GDM1 (cell line): ENCODE data around the gene CPNE9.
"Not testable (repeated sequence)": the region's sequence is repeated elsewhere in the genome, so short reads cannot be mapped to it uniquely, and the experiment has no call there.

Experiments
- DNase-seq: peaks from one replicate; lab custom pipeline; 2025; lab: John Stamatoyannopoulos, UW

Gene CPNE9

GRCh38 chr3:9748031-9748430 is 44.4 kb downstream of the CPNE9 start:
- DNase-seq = no peak

DNA sequence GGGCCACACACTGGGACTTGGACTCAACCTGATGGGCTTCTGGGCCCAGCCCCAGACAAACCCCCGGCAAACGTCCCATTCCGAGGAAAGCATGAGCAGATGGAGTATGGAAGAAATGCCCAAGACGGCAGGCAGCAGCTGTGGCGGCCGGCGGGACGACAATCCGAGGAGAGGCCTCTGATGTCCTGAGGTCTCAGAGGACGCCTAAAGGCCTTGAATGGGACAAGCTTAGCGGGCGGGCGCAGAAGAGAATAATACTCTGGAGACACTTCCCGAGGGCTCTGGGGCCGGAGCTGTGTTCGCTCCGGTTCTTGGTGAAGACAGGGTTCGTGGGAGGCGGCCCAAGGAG is 45.6 kb downstream of the CPNE9 start:
- no peak for DNase-seq

GRCh38 chr3:9749645-9750555 is 46.3 kb downstream of the CPNE9 start, which contains the start of gene OGG1:
TSS of gene OGG1 (plus strand) at chr3:9749952. CDS start at chr3:9750287, 335 bp downstream.
- DNase-seq = peak; percentile 96

DNA sequence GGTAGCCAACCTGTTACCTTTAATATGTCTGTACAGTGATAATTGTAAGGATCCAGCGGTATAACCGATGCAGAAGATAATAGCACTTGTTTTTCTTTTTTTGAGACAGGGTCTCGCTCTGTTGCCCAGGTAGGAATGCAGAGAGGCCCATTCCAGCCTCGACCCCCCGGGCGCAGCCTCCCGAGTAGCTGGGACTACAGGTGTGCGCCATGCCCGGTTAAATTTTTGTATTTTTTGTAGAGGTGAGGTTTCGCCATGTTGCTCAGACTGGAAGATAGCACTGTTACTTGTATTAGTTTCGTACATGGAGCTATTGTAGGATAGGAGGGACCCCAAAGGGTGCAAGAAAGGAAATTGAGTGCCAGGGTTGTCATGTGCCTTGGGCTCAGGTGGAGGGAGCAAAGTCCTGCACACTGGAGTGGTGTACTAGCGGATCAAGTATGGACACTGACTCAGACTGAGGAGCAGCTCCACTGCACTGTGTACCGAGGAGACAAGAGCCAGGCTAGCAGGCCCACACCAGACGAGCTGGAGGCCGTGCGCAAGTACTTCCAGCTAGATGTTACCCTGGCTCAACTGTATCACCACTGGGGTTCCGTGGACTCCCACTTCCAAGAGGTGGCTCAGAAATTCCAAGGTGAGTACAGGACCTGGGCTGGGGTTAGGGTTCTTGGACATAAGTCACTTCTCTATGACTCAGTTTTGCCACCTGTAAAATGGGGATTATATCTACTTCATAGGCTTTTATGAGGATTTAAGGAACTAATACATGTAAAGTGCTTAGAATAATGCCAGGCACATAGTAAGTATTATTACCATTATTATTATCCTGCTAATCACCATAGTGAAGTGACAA is 47.2 kb downstream of the CPNE9 start:
- no peak for DNase-seq

GRCh38 chr3:9754678-9755077 is 51.0 kb downstream of the CPNE9 start:
- DNase-seq = no peak

- DNase-seq = no peak
Measured at GRCh38 chr3:9757427-9757826, 53.8 kb downstream of the CPNE9 start.

GRCh38 chr3:9760779-9761505 is 57.3 kb downstream of the CPNE9 start:
- no peak for DNase-seq

- DNase-seq = no peak
Measured at GRCh38 chr3:9761919-9762318, 58.3 kb downstream of the CPNE9 start.

GRCh38 chr3:9762871-9763270 is 59.2 kb downstream of the CPNE9 start:
- no peak for DNase-seq

DNA sequence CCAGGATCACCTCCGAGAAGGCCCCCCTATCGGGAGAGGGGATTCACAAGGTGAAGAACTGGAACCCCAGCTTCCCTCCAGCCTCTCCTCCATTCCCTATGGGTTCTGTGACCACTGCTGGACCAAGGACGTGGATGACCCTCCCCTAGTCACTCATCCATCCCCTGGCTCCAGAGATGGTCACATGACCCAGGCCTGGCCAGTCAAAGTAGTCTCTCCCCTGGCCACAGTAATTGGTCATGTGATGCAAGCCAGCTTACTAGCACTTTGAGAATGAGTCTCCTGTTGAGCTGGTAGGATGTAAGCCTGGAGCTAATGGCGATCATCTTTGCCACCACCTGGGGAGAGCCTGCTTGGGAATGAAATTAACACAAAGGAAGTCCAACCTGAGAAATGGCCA is 62.2 kb downstream of the CPNE9 start:
- no peak for DNase-seq

DNA sequence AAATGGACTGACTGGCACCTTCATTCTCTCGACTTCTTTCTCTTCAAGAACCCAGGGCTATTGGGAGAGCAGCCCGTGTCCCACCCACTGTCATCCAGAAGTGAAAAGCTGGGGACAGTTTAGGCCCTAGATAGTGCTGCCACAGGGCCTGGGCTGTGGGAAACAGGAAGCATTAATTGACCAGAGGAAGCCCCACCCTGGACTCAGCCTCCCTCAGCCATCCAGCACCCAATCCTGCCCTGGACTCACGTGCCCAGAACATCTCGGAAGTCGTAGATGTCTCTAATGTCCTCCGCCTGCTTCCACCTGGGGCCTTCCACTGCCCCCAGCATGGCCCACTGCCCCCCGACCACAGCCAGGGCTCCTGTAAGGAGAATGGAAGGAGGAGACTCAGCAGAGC is 63.8 kb downstream of the CPNE9 start:
- DNase-seq = no peak

GRCh38 chr3:9768141-9768775 is 64.6 kb downstream of the CPNE9 start:
- no peak for DNase-seq

DNA sequence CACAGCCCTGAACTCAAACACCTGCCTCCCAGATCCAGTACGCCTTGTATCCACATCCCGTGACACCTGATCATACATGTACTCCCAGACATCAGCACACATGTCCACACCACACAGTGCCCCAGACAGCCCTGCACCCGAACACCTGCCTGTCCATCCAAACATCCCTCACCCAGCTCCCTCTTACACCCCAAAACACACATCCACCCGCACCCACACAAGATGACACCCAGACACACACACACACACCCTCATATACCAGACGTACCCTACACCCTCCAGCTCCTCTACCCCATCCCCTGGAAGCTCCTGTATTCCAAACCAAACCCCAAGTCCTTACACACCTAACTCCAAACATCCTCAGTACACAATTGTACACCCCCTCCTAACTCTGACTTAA is 65.4 kb downstream of the CPNE9 start:
- no peak for DNase-seq

GRCh38 chr3:9769426-9770275 is 66.0 kb downstream of the CPNE9 start, which contains the start of gene CAMK1:
TSS of gene CAMK1 (minus strand) at chr3:9769947. CDS start at chr3:9767749, 2,198 bp downstream.
- DNase-seq = no peak

GRCh38 chr3:9770276-9770812 is 66.7 kb downstream of the CPNE9 start:
- no peak for DNase-seq

GRCh38 chr3:9771007-9771406 is 67.4 kb downstream of the CPNE9 start:
- DNase-seq = not testable (repeated sequence)

DNA sequence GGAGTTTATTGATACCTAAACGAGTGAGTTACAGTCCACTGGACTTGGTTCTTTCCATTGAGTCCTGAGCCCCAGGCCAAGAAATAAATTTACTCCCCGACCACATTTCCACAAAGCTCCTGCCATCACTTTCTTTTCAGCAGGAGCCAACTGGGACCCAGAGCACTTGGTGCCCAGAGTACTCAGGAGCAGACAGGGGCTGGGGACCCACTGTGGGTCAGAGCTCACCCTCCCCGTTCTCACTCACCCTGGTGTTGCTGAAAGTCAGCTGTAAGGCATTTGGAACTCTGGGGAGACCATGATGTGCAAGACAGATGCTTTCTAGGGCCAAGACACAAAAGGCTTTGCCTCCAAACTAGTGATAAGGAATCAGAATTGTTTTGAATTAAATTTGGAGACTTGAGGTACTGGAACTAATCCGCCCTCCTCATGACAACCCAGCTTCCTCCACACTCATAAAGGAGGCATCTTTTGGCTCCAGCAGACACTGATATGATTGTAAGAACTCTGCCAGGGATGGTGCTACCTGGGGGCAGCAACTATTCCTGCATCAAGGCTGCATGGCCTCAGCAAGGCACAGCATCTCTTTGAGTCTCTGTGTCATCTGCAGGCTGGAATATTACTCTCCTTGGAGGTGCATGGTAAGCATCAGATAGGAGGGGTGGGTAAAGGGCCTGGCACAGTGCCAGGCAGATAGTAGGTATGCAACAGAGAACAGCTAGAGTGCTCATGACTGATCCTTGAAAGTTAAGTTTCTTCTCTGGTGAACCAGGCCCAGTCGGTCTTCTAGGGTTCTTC is 73.5 kb downstream of the CPNE9 start:
- no peak for DNase-seq

GRCh38 chr3:9777694-9778021 is 74.0 kb downstream of the CPNE9 start:
- no peak for DNase-seq

GRCh38 chr3:9778143-9779074 is 74.8 kb downstream of the CPNE9 start:
- no peak for DNase-seq
